ENCODE data around the gene IL1RAPL1.

GRCh38 chrX:29315931-29316330, 728.7 kb downstream of the IL1RAPL1 start:
- TF ChIP-seq CTCF (IDR thresholded peaks at IDR 0.05; ENCODE audit: extremely low read depth in 1 of 2, insufficient read depth in 1 of 2, low read depth in 1 of 2, low read length in 2 of 2), result no peak
- no peak for TF ChIP-seq POLR2A (IDR thresholded peaks at IDR 0.05; ENCODE audit: low read depth, low read length)
- TF ChIP-seq EZH2 (IDR thresholded peaks at IDR 0.05; ENCODE audit: borderline replicate concordance, low read depth, low read length, severe bottlenecking), result no peak
- TF ChIP-seq MYC (IDR thresholded peaks at IDR 0.05; ENCODE audit: low read depth, low read length), result no peak
- no peak for TF ChIP-seq FOS (IDR thresholded peaks at IDR 0.05; ENCODE audit: borderline replicate concordance, insufficient read depth, low read length)
- TF ChIP-seq POLR2AphosphoS5 (IDR thresholded peaks at IDR 0.05; ENCODE audit: insufficient read depth, low read depth, low read length), result no peak

Measured in endothelial cell of umbilical vein (primary cell).